HG03097 (cell line): ENCODE measurements around the gene EREG.

ENCODE experiments used
- ATAC-seq: cut with Tn5 transposase; IDR thresholded peaks from one replicate; pipeline ENCODE4 v1.9.1; 2021; ENCODE audit not compliant: unreplicated experiment, low FRiP score

The EREG gene

DNA sequence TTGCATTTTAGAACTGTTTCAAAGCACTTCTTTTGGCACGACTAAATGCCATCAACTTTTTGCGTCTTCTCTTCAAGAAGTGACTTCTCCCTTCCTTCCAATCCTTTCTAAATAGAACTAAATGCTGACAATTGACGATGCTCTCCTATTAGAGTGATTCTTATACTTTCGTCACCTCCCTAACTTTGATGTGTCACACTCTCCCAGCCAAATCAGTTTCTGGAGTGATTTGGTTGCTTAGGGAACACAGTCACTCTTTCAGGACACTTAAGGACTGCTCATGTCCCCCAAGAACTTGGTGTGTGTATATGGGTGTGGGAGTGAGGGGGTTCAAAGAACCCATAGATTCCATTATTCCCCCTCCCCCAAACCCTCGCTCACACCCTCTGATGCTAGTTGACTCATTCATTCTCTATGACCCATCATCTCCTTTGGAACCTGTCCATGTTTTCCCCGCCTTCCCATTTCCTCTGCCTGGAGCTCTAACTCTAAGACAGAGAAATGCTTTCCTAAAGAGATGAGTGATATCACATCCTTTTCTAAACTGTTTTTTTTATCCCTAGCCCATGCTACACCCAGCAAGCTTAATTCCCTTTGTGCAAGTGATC lies 53.2 kb downstream of the EREG start:
- no peak for ATAC-seq

DNA sequence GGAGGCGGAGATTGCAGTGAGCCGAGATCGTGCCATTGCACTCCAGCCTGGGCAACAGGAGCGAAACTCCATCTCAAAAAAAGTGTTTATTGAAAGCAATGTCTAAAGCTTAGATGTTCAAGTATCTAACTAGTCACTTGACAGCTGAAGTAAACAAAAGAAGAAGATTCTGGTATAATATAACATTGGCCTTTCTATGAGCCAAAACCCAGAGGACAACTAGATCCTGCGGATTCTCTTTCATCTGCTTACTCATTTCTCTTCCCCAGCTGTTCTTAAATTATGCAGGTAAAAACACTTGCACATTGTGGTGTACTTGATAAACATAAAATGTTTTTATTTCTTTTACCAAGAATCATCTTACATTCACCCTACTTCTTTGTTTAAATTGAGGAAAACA lies 55.9 kb downstream of the EREG start:
- no peak for ATAC-seq

DNA sequence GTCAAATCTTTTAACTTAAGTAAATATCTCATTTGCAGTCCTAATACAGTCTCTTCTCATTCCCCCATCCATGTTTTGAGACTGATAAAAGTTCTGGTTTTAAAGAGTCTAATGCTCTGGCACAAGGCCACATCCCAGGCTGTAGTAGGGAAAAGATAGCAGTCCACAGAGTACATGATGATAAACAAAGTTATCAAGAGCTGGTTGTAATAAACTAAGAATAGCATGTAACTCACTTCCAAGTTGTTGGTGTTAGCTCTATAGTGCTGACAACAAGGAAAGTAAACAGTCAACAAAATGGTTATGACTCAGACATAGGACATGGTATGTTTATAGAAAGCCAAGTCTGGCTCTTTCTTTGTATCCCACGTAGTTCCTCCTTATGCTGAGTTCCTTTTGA lies 58.2 kb downstream of the EREG start:
- no peak for ATAC-seq

DNA sequence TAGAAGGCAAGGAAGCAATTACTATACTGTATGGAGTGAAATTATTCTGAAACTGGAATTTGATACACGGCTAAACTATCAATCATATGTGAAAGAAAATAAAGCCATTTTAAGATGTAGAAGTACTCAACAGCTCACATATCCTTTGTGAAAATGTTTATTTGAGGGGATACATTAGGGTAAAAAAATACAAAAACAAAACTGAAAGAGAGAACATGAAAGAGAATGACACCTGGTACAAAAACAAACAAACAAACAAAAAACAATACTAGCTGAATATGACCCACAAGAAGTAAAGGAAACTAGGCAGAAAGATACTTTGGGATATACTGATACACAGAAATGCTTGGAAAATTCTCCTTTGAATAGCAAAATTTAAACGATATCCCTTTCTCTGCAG lies 59.2 kb downstream of the EREG start:
- ATAC-seq: no peak

DNA sequence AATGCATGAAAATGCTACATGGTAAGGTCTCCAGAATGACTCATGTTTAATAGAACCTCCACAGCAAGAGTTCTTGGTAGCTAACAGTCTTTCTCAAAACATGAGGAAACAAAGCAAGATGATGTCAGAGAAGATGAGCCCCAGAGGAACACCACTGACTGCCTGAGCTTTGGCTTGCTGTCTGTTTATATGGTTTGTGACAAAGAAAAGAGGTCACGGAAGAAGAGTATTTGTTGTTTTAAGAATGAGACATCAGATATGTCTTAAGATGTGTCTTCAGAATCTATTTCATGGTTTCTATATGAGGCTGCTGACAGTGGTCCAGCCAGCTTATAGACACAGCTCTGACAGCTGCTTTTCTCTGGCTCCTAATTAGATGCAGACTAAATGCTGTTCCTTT lies 61.2 kb downstream of the EREG start:
- ATAC-seq: no peak

DNA sequence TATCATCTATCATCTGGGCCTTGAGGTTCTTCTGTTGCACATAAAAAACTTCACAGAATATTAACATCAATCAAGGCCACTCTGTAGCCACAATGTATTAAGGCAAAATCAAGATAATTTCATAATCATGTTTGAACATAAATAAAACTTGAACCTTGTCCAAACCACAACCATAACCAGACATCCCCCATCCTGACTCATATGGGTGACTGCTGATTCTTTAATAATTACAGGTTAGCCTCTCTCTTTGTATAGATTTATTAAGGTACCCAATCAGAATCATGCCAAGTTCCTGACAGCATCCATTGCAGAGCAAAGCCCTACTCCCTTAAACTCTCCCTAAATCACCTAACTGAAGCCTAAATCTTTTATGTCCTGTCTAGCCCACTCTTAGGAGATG lies 63.3 kb downstream of the EREG start:
- no peak for ATAC-seq

DNA sequence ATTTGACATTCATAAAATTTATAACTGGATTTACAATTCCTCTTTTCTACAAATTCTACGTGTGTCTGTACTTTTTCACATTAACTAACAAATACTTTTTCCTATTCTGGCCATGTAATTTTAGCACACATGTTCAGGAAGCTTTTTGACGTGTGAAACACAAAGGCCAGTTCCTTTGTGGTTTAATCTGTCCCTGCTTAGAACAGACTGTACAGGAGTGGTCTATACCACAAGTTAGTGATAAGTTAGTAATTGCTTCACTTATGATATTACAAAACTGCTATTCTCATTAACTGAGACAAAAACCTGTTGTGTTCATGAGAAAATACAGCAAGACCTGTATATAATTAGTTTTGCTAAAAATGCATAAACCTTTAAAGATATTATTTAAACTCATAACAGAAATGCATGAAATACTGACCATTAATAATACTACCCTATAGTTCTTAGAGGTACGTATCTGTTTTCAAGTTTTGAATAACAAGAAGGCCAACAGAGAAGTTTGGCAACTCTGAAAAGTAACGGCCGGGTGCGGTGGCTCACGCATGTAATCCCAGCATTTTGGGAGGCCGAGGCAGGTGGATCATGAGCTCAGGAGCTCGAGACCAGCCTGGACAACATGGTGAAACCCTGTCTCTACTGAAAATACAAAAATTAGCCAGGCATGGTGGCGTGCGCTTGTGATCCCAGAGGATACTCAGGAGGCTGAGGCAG lies 66.3 kb downstream of the EREG start:
- ATAC-seq: peak; percentile 94

DNA sequence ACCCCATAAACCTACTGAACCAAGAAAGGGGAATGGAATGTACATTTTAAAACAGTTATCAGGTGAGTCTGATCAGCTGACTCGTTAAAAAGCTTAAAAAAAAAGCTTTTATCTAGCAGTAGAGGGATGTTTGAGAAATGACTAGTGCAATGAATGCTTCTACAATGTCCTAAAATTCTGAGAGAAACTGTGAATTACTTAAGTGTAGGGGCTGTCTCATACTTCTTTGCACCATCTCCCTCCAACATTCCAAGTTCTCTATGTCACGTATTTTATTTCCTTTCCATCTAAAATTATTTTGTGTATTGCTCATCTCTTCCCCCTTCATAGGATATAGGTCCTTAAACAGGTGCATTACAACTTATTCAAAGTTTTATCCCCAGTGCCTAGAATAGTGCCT lies 68.1 kb downstream of the EREG start:
- no peak for ATAC-seq

DNA sequence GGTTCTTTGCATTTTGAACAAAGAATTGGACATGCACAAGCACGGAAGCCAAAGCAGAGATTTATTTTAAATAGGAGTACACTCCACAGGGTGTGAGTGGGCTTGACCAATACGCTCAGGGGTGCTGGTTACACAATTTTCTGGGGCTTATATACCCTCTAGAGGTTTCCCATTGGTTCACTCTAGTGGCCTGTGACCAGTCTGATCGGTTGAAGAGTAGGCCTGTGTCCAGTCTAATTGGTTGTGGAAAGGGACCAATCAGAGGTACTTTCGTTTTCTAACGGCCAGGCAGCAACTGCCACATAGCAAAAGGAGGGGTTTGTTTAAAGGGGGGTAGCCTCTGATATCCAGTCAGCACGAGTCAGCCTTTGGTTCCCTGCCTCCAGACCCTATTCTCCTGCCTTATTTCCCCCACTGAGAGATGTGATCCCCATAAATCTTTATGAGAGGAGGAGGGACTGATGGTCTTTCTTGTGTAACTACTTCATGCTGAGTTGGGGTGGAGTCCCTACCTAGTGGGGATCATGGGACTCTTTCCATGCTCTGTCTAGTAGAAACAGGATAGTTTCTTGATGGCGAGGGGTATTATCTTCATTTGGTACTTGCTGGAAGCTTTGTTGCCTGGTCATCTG lies 68.7 kb downstream of the EREG start:
- no peak for ATAC-seq

DNA sequence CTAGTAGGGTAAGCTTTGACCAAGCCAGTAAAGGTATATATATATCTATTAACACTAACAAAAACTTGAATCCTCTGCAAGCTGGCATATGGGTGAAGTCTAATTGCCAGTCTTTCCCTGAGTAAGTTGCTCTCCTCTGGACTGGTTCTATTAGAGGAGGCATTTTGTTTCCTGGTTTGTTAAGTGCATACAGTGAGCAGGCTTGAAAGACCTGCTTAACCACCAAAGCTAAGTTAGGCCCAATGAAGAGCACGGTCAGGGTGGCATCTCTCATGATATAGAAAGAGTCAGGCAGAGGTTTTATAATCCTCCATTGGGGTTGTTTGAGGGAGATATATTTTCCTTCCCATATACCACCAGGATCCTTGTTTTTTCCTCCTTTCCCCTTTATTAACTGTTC lies 70.4 kb downstream of the EREG start:
- no peak for ATAC-seq

DNA sequence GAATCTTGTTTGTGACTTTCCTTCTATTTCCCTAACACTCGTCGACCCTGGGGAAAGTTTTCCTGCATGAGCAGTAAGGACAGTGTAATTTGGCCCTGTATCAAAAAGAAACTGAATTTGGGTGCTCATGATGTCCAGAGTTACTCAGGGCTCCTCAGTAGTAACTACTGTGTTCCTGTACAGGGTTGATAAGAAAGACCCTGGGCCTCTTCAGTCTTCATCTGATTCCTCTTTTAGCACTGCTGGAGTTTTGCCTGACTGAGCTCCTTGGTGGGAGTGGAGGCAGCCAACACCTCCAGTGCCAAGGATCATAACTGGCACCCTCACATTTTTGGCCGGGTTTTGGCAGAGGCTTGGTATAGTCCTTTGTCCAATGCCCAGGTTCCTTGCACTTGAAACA lies 72.9 kb downstream of the EREG start:
- ATAC-seq: no peak
